Muscle layer of colon (tissue), 2 donors: Measurements from ENCODE around the gene SAMD11.
"Not testable (repeated sequence)": the region's sequence is repeated elsewhere in the genome, so short reads cannot be mapped to it uniquely, and the experiment has no call there.

ENCODE experiments used
- H3K27ac ChIP-seq: one replicate; pipeline ENCODE4 v1.7.0; 2013; ENCODE audit warnings: low read depth, mild to moderate bottlenecking, low read length, moderate library complexity
- H3K27me3 ChIP-seq, 2 donors: one replicate each; pipeline ENCODE4 v1.7.0; 2013; ENCODE audit warnings: low read length in 2 of 2, mild to moderate bottlenecking in 2 of 2; ENCODE audit not compliant: insufficient read depth in 2 of 2, control insufficient read depth in 1 of 2
- H3K36me3 ChIP-seq: one replicate; pipeline ENCODE4 v1.7.0; 2013; ENCODE audit warnings: mild to moderate bottlenecking, low read length; ENCODE audit not compliant: insufficient read depth
- H3K4me1 ChIP-seq: one replicate; pipeline ENCODE4 v1.7.0; 2013; ENCODE audit warnings: mild to moderate bottlenecking, low read length; ENCODE audit not compliant: insufficient read depth
- H3K4me3 ChIP-seq, 2 donors: one replicate each; pipeline ENCODE4 v1.7.0; 2013; ENCODE audit warnings: low read length in 2 of 2, low read depth in 1 of 2, mild to moderate bottlenecking in 1 of 2, moderate library complexity in 1 of 2
- H3K9ac ChIP-seq: one replicate; pipeline ENCODE4 v1.7.0; 2013; ENCODE audit warnings: low read length
- H3K9me3 ChIP-seq: one replicate; pipeline ENCODE4 v1.7.0; 2013; ENCODE audit warnings: mild to moderate bottlenecking, low read length
- donor health status: abdominal sarcoma.
- donor health status: Adenocarcinoma of cecum.

The SAMD11 gene

DNA sequence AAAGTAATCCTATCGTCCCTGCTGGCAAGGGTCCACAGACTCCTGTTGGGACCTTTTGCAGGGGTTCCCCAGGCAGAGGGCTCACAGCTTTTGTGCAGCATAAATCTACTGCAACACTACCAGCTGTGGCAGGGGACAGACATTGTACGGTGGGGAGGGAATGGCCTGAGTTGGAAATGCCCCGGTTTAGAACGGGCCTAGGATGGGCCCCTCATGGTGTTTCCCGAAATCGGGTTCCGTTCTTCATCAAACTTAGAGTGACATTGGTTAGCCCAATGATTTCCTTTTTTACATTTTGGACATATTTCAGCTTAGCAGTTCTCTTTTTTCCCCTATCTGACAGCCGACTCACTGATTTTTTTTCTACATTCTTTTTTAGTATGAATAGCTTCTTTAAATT is 26.5 kb upstream of the SAMD11 start:
- H3K27me3 ChIP-seq = peaks cover 0 to 6% of the 10 kb centered on the region in 2 donors
- H3K27ac ChIP-seq = no peak overlapping the region
- H3K36me3 ChIP-seq = no peaks in the 10 kb centered on the region
- no peaks in the 10 kb centered on the region for H3K9me3 ChIP-seq
- no peak overlapping the region for H3K9ac ChIP-seq
- no peak overlapping the region for H3K4me3 ChIP-seq
- no peaks in the 10 kb centered on the region for H3K4me1 ChIP-seq

- not testable (repeated sequence) for H3K27me3 ChIP-seq
Measured at GRCh38 chr1:897951-898350, 25.8 kb upstream of the SAMD11 start.

DNA sequence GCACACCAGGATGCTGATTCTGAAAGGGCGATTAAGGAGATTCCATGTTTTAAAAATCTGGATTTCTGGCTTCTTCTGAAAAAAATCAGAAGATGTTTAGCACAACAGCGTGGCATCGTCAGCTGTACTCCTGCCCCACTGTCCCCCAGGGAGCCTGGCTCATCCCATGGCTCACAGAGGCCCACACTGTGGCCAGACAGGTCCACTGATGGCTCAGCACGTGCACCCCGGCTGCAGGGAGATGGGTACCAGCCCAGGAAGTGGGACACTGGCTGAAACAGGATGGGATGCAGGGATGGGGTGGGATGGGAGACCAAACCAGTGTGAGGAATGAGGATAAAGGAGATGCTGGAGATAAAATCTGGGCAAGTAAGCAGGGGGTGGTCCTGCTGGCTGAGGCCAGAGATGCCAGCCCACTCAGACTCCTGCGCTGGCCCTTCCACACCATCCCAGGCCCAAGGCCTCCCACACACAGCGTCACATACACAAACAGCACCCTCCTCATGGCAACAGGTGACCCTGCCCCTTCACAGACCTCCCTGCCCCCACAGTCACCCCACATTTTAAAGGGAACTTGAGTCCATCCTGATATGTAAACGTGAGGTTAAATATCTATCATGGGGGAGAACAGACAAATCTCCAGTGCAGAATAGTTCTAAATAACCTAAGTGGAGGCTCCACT is 23.9 kb upstream of the SAMD11 start:
- peaks cover 0 to 8% of the 10 kb centered on the region in 2 donors for H3K27me3 ChIP-seq

More at GRCh38 chr1:897951-898350, 25.8 kb upstream of the SAMD11 start:
- not testable (repeated sequence) for H3K9ac ChIP-seq, H3K27ac ChIP-seq, H3K4me3 ChIP-seq, H3K4me1 ChIP-seq, H3K36me3 ChIP-seq, H3K9me3 ChIP-seq

DNA sequence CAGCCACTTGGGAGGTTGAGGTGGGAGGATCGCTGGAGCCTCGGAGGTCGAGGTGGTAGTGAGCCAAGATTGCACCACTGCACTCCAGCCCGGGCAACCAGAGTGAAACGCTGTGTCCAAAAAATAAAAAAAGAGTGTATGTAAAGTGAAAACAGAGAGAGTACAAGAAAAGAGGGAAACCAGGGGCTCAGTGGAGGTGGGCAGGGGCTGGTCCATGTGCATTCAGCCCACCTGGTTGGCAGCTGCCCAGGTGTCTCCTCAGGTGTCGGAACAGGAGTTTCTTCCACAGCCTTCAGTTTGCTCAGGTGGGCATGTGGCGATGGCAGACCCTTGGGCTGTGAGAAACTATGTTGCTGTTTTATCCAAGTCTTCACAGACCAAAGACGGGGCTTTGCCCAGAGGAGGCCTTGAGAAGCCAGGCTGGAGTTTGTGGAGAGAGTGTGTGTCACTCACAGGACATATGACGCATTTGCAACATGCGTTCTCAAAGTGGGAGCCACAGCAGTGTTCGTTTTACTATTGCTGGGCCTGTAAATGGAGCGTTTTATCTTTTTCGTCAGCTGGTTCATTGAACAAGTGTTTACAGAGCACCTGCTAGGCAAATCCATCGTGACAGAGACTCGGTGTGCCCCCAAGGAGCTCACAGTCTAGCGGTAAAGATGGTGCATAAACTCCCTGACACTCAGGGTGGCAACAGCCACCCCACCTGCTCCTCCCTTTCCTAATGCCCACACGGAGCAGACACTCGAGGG is 22.4 kb upstream of the SAMD11 start:
- Histone ChIP-seq H3K9ac (no peak overlapping the region), H3K36me3 (no peaks in the 10 kb centered on the region), H3K4me1 (no peaks in the 10 kb centered on the region), H3K27me3 (peaks cover 0 to 17% of the 10 kb centered on the region in 2 donors), H3K4me3 (no peak overlapping the region), H3K9me3 (no peaks in the 10 kb centered on the region), H3K27ac (no peak overlapping the region)

More for the DNA sequence above, 23.9 kb upstream of the SAMD11 start:
- Histone ChIP-seq H3K9me3 (no peaks in the 10 kb centered on the region), H3K27ac (no peak overlapping the region), H3K36me3 (no peaks in the 10 kb centered on the region), H3K4me1 (no peaks in the 10 kb centered on the region), H3K9ac (no peak overlapping the region), H3K4me3 (no peak overlapping the region)

DNA sequence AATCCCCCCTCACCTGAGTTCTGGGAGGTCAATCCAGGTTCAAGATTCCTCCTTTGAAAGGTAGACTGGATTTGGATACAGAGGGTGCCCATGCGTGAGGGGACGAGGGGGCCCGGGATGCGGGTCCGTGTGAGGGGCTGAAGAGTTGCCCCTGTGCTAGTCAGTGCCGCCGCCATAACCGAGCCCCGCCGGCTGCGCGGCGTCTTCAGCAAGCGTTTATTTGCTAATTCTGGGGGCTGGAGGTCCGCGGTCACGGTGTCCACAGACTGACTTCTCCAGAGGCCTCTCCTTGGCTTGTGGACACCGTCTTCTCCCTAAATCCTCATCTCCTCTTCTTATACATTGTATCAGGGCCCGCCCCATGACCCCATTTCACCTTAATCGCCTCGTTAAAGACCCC is 20.9 kb upstream of the SAMD11 start:
- Histone ChIP-seq H3K9ac (no peak overlapping the region), H3K27ac (no peak overlapping the region), H3K4me1 (no peaks in the 10 kb centered on the region), H3K4me3 (no peak overlapping the region), H3K36me3 (no peaks in the 10 kb centered on the region), H3K27me3 (peaks cover 0 to 17% of the 10 kb centered on the region in 2 donors), H3K9me3 (no peaks in the 10 kb centered on the region)

DNA sequence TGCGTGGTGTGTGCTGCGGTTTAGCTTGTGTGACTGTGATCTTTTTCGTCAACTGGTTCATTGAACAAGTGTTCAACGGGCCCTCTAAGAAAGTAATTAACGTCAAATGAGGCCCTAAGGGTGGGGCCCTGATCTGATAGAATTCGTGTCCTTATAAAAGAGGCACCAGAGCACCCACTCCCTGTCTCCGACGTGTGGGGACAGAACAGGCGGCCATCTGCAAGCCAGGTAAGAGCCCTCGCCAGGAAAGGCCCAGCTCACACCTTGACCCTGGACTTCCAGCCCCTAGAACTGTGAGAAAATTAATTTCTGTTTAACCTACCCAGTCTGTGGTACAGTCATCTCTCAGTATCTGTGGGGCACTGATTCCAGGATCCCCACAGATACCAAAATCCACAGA is 20.4 kb upstream of the SAMD11 start:
- H3K27ac ChIP-seq = no peak overlapping the region
- H3K27me3 ChIP-seq = peaks cover 0 to 17% of the 10 kb centered on the region in 2 donors
- no peaks in the 10 kb centered on the region for H3K36me3 ChIP-seq
- no peak overlapping the region for H3K4me3 ChIP-seq
- H3K4me1 ChIP-seq = no peaks in the 10 kb centered on the region
- no peaks in the 10 kb centered on the region for H3K9me3 ChIP-seq
- H3K9ac ChIP-seq = no peak overlapping the region

DNA sequence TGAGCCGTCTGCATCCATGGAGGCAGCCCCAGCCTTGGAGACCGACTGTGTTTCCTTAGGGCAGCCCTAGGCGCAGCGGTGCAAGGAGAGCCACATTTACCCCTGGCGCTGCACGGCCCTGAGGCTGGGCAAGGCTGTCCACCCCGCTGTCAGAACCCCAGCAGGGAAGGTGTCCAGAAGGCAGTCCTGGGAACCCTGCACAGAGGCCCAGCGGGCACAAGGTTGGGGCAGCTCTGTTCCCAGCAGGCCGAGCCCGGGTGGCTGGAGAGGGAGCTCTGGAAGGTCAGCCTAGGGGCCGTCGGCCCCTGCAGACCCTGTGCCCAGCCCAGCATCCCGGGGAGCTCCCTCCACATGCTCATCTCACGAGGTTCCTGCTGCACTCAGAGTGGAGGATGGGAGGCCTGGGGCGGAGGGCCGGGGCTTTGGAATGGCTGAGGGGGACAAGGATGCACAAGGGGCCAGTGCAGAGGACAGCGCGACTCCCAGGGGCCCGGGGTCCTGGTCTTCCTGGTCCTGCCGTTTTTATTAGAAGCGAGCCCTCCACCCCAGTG is 19.9 kb upstream of the SAMD11 start:
- H3K27ac ChIP-seq = no peak overlapping the region
- H3K27me3 ChIP-seq = peaks cover 0 to 17% of the 10 kb centered on the region in 2 donors
- no peaks in the 10 kb centered on the region for H3K36me3 ChIP-seq
- H3K4me3 ChIP-seq = no peak overlapping the region
- H3K9me3 ChIP-seq = no peaks in the 10 kb centered on the region
- H3K4me1 ChIP-seq = no peaks in the 10 kb centered on the region
- no peak overlapping the region for H3K9ac ChIP-seq

DNA sequence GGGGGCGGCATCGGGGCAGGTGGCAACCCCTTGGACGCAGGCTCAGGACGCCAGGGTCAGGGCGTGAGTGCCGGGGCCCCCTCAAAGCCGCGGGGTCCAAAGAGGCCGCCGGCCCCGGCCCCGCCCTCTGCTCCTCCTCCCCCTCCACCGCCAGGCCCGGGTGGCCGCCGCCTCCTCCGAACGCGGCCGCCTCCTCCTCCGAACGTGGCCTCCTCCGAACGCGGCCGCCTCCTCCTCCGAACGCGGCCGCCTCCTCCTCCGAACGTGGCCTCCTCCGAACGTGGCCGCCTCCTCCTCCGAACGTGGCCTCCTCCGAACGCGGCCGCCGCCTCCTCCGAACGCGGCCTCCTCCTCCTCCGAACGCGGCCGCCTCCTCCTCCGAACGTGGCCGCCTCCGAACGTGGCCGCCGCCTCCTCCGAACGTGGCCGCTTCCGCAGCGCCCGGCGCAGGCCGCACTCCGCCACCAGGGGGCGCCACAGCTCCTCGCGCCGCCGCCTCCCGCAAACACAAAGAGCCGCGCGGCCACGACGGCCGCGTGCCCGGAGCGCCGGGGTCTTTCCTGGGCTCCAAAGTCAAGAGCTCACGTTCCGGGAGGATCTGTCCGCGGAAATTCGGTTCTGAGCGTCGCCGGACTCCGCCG is 19.3 kb upstream of the SAMD11 start:
- H3K27me3 ChIP-seq = peaks cover 0 to 13% of the 10 kb centered on the region in 2 donors

GRCh38 chr1:905071-905749 is 18.5 kb upstream of the SAMD11 start:
- Histone ChIP-seq H3K36me3 (no peaks in the 10 kb centered on the region), H3K9me3 (no peaks in the 10 kb centered on the region), H3K9ac (no peak overlapping the region), H3K4me3 (peak overlapping the region in 1 of 2 donors; percentile 13), H3K27me3 (peaks cover 0 to 14% of the 10 kb centered on the region in 2 donors), H3K4me1 (no peaks in the 10 kb centered on the region), H3K27ac (no peak overlapping the region)

More for the DNA sequence above, 19.3 kb upstream of the SAMD11 start:
- Histone ChIP-seq H3K9me3 (no peaks in the 10 kb centered on the region), H3K36me3 (no peaks in the 10 kb centered on the region), H3K4me1 (no peaks in the 10 kb centered on the region), H3K4me3 (no peak overlapping the region), H3K27ac (no peak overlapping the region), H3K9ac (no peak overlapping the region)

GRCh38 chr1:905811-906599 is 17.7 kb upstream of the SAMD11 start:
- no peaks in the 10 kb centered on the region for H3K4me1 ChIP-seq
- H3K9me3 ChIP-seq = no peaks in the 10 kb centered on the region
- peaks cover 0 to 22% of the 10 kb centered on the region in 2 donors for H3K27me3 ChIP-seq
- H3K27ac ChIP-seq = no peak overlapping the region
- no peak overlapping the region for H3K9ac ChIP-seq
- H3K36me3 ChIP-seq = no peaks in the 10 kb centered on the region
- no peak overlapping the region for H3K4me3 ChIP-seq
